ENCODE data around the gene IGFBP7.

- TF ChIP-seq POLR2A (IDR thresholded peaks at IDR 0.05) (no peak), CTCF (IDR thresholded peaks at IDR 0.05) (no peak)
Observed at GRCh38 chr4:57070461-57070860, 39.7 kb downstream of the IGFBP7 start.

Data from uterus (tissue), 2 donors.